SIG-M5 (cell line): ENCODE measurements around the gene KERA.
"Not testable (repeated sequence)": the region's sequence is repeated elsewhere in the genome, so short reads cannot be mapped to it uniquely, and the experiment has no call there.

ENCODE experiments used
- DNase-seq: peaks from one replicate; lab custom pipeline; 2025; lab: John Stamatoyannopoulos, UW

Gene KERA

GRCh38 chr12:91057368-91058165 lies at the start of gene KERA:
Gene KERA, minus strand, starts transcription at chr12:91058024. Its CDS starts 1,743 bp downstream, at chr12:91056281.
- DNase-seq: no peak

GRCh38 chr12:91106283-91106682 lies 48.5 kb upstream of the KERA start:
- DNase-seq: no peak

- DNase-seq: no peak
Measured at GRCh38 chr12:91105807-91106206, 48.0 kb upstream of the KERA start.

GRCh38 chr12:91104812-91105466 lies 47.1 kb upstream of the KERA start:
- DNase-seq: no peak

- no peak for DNase-seq
Measured at GRCh38 chr12:91103624-91104023, 45.8 kb upstream of the KERA start.

GRCh38 chr12:91103101-91103500 lies 45.3 kb upstream of the KERA start:
- no peak for DNase-seq

GRCh38 chr12:91100906-91101305 lies 43.1 kb upstream of the KERA start:
- no peak for DNase-seq

- DNase-seq: no peak
Measured at GRCh38 chr12:91099836-91100235, 42.0 kb upstream of the KERA start.

- no peak for DNase-seq
Measured at GRCh38 chr12:91099341-91099740, 41.5 kb upstream of the KERA start.

GRCh38 chr12:91098941-91099340 lies 41.1 kb upstream of the KERA start:
- no peak for DNase-seq

- DNase-seq: no peak
Measured at GRCh38 chr12:91098461-91098860, 40.6 kb upstream of the KERA start.

- no peak for DNase-seq
Measured at GRCh38 chr12:91094957-91095356, 37.1 kb upstream of the KERA start.

- no peak for DNase-seq
Measured at GRCh38 chr12:91094032-91094662, 36.3 kb upstream of the KERA start.

- no peak for DNase-seq
Measured at GRCh38 chr12:91093341-91093740, 35.5 kb upstream of the KERA start.

- DNase-seq: no peak
Measured at GRCh38 chr12:91091916-91092715, 34.3 kb upstream of the KERA start.

- not testable (repeated sequence) for DNase-seq
Measured at GRCh38 chr12:91089953-91090352, 32.1 kb upstream of the KERA start.

- DNase-seq: no peak
Measured at GRCh38 chr12:91080041-91080440, 22.2 kb upstream of the KERA start.

GRCh38 chr12:91078501-91078900 lies 20.7 kb upstream of the KERA start:
- DNase-seq: no peak

- no peak for DNase-seq
Measured at GRCh38 chr12:91077228-91077954, 19.6 kb upstream of the KERA start.

- no peak for DNase-seq
Measured at GRCh38 chr12:91074851-91075250, 17.0 kb upstream of the KERA start.

GRCh38 chr12:91074154-91074709 lies 16.4 kb upstream of the KERA start:
- DNase-seq: no peak
